GM12878 (cell line): ENCODE measurements around the gene FCGBP. TPM values are rescaled to one million over a fixed set of nuclear protein-coding genes. Genes with fewer than 3 reads are reported as not detected.
A peak's percentile ranks its signal among the peaks of the same experiment; 100 is the strongest.

Source experiments
- ATAC-seq: fragments of 200-7000 bp; cut with Tn5 transposase; 3 replicates; pipeline ENCODE4 v1.9.1; 2020; ENCODE audit warnings: mild to moderate bottlenecking, moderate library complexity
- BruUV-seq: library from RNA; stranded (reverse); fragments of 400-500 nt; replicated peaks from 2 replicates; lab custom pipeline; 2021; lab: Mats Ljungman, UMichigan
- CTCF ChIA-PET: fragments of 300-600 bp; sonication (Branson Sonifier 250); formaldehyde crosslinking; extraction: SDS; loops from one replicate; lab custom pipeline; 2021; ENCODE audit warnings: inconsistent platforms; lab: Yijun Ruan, JAX
- POLR2A ChIA-PET: fragments of 350-600 bp; formaldehyde crosslinking; extraction: SDS; loops from one replicate; lab custom pipeline; 2021; ENCODE audit warnings: inconsistent platforms; lab: Charles Lee
- RAD21 ChIA-PET: fragments of 300-600 bp; sonication (Branson Sonifier 250); formaldehyde crosslinking; loops from one replicate; lab custom pipeline; 2023; ENCODE audit warnings: antibody characterized with exemption; ENCODE audit not compliant: unreplicated experiment; lab: Charles Lee
- SMC1A ChIA-PET: fragments of 300-600 bp; sonication (Branson Sonifier 250); formaldehyde crosslinking; loops from one replicate; lab custom pipeline; 2023; ENCODE audit not compliant: unreplicated experiment, uncharacterized antibody; lab: Charles Lee
- DNase-seq: peaks from one replicate; pipeline ENCODE4 v3.0.0-alpha.2; 2011; ENCODE audit warnings: low read depth, low spot score
- FAIRE-seq: peaks from 3 replicates; lab custom pipeline; 2011; peaks lifted over from hg19 to GRCh38; lab: Jason Lieb, UNC
- H2AFZ ChIP-seq: 2 replicates; pipeline ENCODE4 v1.6.0; 2011; ENCODE audit warnings: low read depth, low read length, control low read depth; ENCODE audit not compliant: control insufficient read depth
- H3K27ac ChIP-seq: 2 replicates; pipeline ENCODE4 v1.5.1; 2011; ENCODE audit warnings: control low read depth; ENCODE audit not compliant: control insufficient read depth, insufficient read depth
- H3K27me3 ChIP-seq, 2 experiments: replicated peaks in 1 of 2; 2 replicates each; pipeline versions ENCODE4 v1.6.0 to v1.6.1; 2011; ENCODE audit warnings: low read length in 1 of 2; ENCODE audit not compliant: control insufficient read depth in 2 of 2, insufficient read depth in 2 of 2
- H3K36me3 ChIP-seq, 2 experiments: 2 replicates each; pipeline ENCODE4 v1.5.1; 2011; ENCODE audit warnings: low read length in 1 of 2; ENCODE audit not compliant: control insufficient read depth in 2 of 2, insufficient read depth in 2 of 2
- H3K4me1 ChIP-seq: 2 replicates; pipeline ENCODE4 v1.6.1; 2011; ENCODE audit warnings: mild to moderate bottlenecking, low read length, moderate library complexity, mixed read lengths; ENCODE audit not compliant: control insufficient read depth, insufficient read depth
- H3K4me2 ChIP-seq: 2 replicates; pipeline ENCODE4 v1.6.0; 2011; ENCODE audit warnings: control low read depth; ENCODE audit not compliant: control insufficient read depth, insufficient read depth
- H3K4me3 ChIP-seq: fragments of 200-600 bp; sonication (generic); 2 replicates; pipeline ENCODE4 v1.5.1; 2016
- H3K79me2 ChIP-seq: 2 replicates; pipeline ENCODE4 v1.6.0; 2011; ENCODE audit warnings: low read length; ENCODE audit not compliant: control insufficient read depth, insufficient read depth
- H3K9ac ChIP-seq: 2 replicates; pipeline ENCODE4 v1.8.0; 2011; ENCODE audit warnings: low read length, control low read depth, mixed read lengths; ENCODE audit not compliant: control insufficient read depth, insufficient read depth
- H3K9me3 ChIP-seq: replicated peaks from 3 replicates; pipeline ENCODE4 v1.5.1; 2011; ENCODE audit warnings: mild to moderate bottlenecking, low read length; ENCODE audit not compliant: control insufficient read depth, insufficient read depth
- H4K20me1 ChIP-seq: 2 replicates; pipeline ENCODE4 v1.6.0; 2011; ENCODE audit not compliant: control insufficient read depth, insufficient read depth
- EED ChIP-seq: sonication (generic); IDR thresholded peaks from 2 replicates; pipeline ENCODE4 v1.6.1; 2016; ENCODE audit warnings: antibody characterized with exemption, low read depth
- EZH2 ChIP-seq: IDR thresholded peaks from 2 replicates; pipeline ENCODE4 v1.6.1; 2012; ENCODE audit warnings: low read depth, mild to moderate bottlenecking, control low read depth, inconsistent platforms, low read length, borderline replicate concordance; ENCODE audit not compliant: control insufficient read depth
- FOXK2 ChIP-seq: fragments of 450-650 bp; IDR thresholded peaks from 2 replicates; pipeline ENCODE4 v1.6.1; 2017; ENCODE audit warnings: mild to moderate bottlenecking, moderate library complexity
- IRF3 ChIP-seq: fragments of 450-650 bp; IDR thresholded peaks from 2 replicates; pipeline ENCODE4 v1.6.1; 2014; ENCODE audit warnings: mild to moderate bottlenecking
- JUNB ChIP-seq: IDR thresholded peaks from 2 replicates; pipeline ENCODE4 v1.6.1; 2016; ENCODE audit warnings: antibody characterized with exemption, mild to moderate bottlenecking
- KLF5 ChIP-seq: fragments of 450-650 bp; IDR thresholded peaks from 2 replicates; pipeline ENCODE4 v1.6.1; 2014; ENCODE audit warnings: mild to moderate bottlenecking; ENCODE audit not compliant: partially characterized antibody
- MTA3 ChIP-seq: IDR thresholded peaks from 2 replicates; pipeline ENCODE4 v1.6.1; 2012; ENCODE audit warnings: low read length, inconsistent platforms, borderline replicate concordance
- NBN ChIP-seq: fragments of 450-650 bp; IDR thresholded peaks from 2 replicates; pipeline ENCODE4 v1.6.1; 2016
- PAX5 ChIP-seq: IDR thresholded peaks from 2 replicates; pipeline ENCODE4 v1.6.1; 2011; ENCODE audit warnings: low read depth, low read length, borderline replicate concordance
- RCOR1 ChIP-seq: conservative IDR thresholded peaks from 2 replicates; pipeline ENCODE4 v1.6.1; 2012; ENCODE audit warnings: low read depth, low read length, improper control_type of control experiment
- SMC3 ChIP-seq: IDR thresholded peaks from 2 replicates; pipeline ENCODE4 v1.6.1; 2011; ENCODE audit warnings: low read length, improper control_type of control experiment, borderline replicate concordance
- SREBF2 ChIP-seq: IDR thresholded peaks from 2 replicates; pipeline ENCODE4 v1.6.1; 2012; ENCODE audit warnings: mild to moderate bottlenecking, low read length
- WGBS: methylation state at CpG from one replicate; pipeline ENCODE4 v1.1.6; 2016; ENCODE audit warnings: low lambda C conversion rate; ENCODE audit not compliant: insufficient replicate concordance, insufficient coverage; ENCODE audit errors: missing lambda C conversion rate; 5-methylcytosine and 5-hydroxymethylcytosine counted together
- in situ Hi-C: fragments of 300-500 bp; cut with MboI; formaldehyde crosslinking; loops from 9 replicates; pipeline ENCODE4 v1.14.3; 2018; ENCODE audit warnings: mixed read lengths
- intact Hi-C: fragments of 100-400 bp; cut with micrococcal nuclease; formaldehyde crosslinking; loops from one replicate; pipeline ENCODE4 v1.14.2; 2022; ENCODE audit not compliant: unreplicated experiment
- polyA plus RNA-seq, 11 experiments: library from polyadenylated mRNA; depleted of rRNA in 4 of 11; unstranded in 6 of 11; stranded (reverse) in 5 of 11; fragments of >200 nt; fragmentation: Nextera tagmentation in 4 of 11; fragmentation: Illumina TruSeq in 1 of 11; extraction: Ambion mirVana in 4 of 11; extraction: Trizol in 1 of 11; gene quantifications; 1 replicate in 1 of 11; 2 replicates in 10 of 11; pipeline versions ENCODE4 v1.2.1 to v1.2.3, GENCODE V29; 2011 to 2016; ENCODE audit warnings: inconsistent platforms in 2 of 11, missing spikeins in 2 of 11, low read depth in 1 of 11
- total RNA-seq, 4 experiments: library from RNA; depleted of rRNA in 3 of 4; stranded (reverse); fragments of >200 nt in 3 of 4; fragmentation: Illumina TruSeq in 1 of 4; extraction: Trizol in 1 of 4; gene quantifications; 2 replicates each; pipeline versions ENCODE4 v1.2.1 to v1.2.3, GENCODE V29; 2013 to 2021
- TF ChIP-seq, protein P1 (sequence below), 3 experiments: IDR thresholded peaks in 2 of 3; conservative IDR thresholded peaks in 1 of 3; 2 replicates each; pipeline ENCODE4 v1.5.1; 2011; ENCODE audit warnings: low read depth in 3 of 3, low read length in 3 of 3, mild to moderate bottlenecking in 3 of 3, control low read depth in 2 of 3, moderate library complexity in 2 of 3, inconsistent platforms in 1 of 3, mixed read lengths in 1 of 3; ENCODE audit not compliant: control insufficient read depth in 2 of 3, insufficient read depth in 1 of 3; ENCODE audit errors: extremely low read depth in 1 of 3

The FCGBP gene
- total and polyA plus RNA-seq, 10 of the 15 experiments (the other 5 are each of a cell fraction or from before 2014, with no cell fraction given), result 0.02 to 3.2 (median 0.37) TPM; not detected in 2

- Histone ChIP-seq H3K9me3 (no peaks in the 10 kb centered on the region; the same call in 1 of the 3 replicates), H4K20me1 (no peaks in the 10 kb centered on the region), H3K4me2 (no peak overlapping the region), H3K27ac (peak overlapping the region; percentile 84; the same call in 1 of the 2 replicates), H3K9ac (no peak overlapping the region), H3K27me3 (no peaks in the 10 kb centered on the region), H3K79me2 (no peaks in the 10 kb centered on the region), H3K4me1 (peaks cover 38% of the 10 kb centered on the region), H3K36me3 (no peaks in the 10 kb centered on the region), H2AFZ (no peak overlapping the region)
- BruUV-seq, result no TSS peak
- ChIA-PET CTCF (interaction anchor here (0.7 to 6.4 kb wide), 5 partner anchors 14 to 751 kb away, joined by 3 to 84 read pairs (median 3); partner anchors contain the start of gene PSMC4), SMC1A (interaction anchor here (0.5 to 9.6 kb wide), 4 partner anchors 11 to 388 kb away, joined by 3 to 115 read pairs (median 47); partner anchors contain the start of gene PSMC4), RAD21 (interaction anchor here (0.7 to 3.9 kb wide), 4 partner anchors 10 to 399 kb away, joined by 3 to 73 read pairs (median 4); partner anchors contain the start of gene PSMC4), POLR2A (interaction anchor here (0.6 to 7.1 kb wide), 5 partner anchors 15 to 1513 kb away, joined by 3 to 64 read pairs (median 4); partner anchors contain the start of gene PSMC4)
- DNase-seq, result no peak
- 100% methylated on average over 1 of the region's 1 CpG for WGBS
- intact Hi-C loops, result loop anchor here (2.0 kb wide), 1 partner anchor 30 kb away; the partner anchor contains the start of gene PSMC4
- ATAC-seq, result no peak
- no peak for FAIRE-seq
- TF ChIP-seq FOXK2 (no peak), EZH2 (no peak), KLF5 (no peak), NBN (0 out of 2 replicates have a peak, but pooled peaks have one; percentile 38)
- TF ChIP-seq, all 136 proteins: peak for 1
- in situ Hi-C loops, result no loop called here
- no peak overlapping the region for H3K4me3 ChIP-seq
Measured at GRCh38 chr19:39940221-39940833, 5.9 kb upstream of the FCGBP start.

DNA sequence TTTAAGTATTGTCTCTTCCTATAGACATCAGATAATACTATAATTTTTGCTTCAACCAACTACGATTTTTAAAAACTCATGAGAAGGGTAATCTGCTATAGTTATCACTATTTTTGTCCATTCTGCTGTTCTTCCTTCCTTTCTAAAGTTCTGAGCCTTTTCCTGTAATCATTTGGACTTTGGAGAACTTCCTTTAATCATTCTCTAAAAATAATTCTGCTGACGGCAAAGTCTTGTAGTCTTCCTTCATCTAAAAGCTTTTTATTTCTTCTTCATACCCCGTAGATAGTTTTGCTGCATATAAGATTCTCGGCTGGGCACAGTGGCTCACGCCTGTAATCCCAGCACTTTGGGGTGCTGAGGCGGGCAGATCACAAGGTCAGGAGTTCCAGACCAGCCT, 5.1 kb upstream of the FCGBP start:
- RAD21 ChIA-PET, result interaction anchor here (3.9 kb wide), 1 partner anchor 30 kb away, joined by 73 read pairs; the partner anchor contains the start of gene PSMC4
- no peak for ATAC-seq
- TF ChIP-seq IRF3, result no peak
- no peak for TF ChIP-seq EED
- TF ChIP-seq, protein P1, sequence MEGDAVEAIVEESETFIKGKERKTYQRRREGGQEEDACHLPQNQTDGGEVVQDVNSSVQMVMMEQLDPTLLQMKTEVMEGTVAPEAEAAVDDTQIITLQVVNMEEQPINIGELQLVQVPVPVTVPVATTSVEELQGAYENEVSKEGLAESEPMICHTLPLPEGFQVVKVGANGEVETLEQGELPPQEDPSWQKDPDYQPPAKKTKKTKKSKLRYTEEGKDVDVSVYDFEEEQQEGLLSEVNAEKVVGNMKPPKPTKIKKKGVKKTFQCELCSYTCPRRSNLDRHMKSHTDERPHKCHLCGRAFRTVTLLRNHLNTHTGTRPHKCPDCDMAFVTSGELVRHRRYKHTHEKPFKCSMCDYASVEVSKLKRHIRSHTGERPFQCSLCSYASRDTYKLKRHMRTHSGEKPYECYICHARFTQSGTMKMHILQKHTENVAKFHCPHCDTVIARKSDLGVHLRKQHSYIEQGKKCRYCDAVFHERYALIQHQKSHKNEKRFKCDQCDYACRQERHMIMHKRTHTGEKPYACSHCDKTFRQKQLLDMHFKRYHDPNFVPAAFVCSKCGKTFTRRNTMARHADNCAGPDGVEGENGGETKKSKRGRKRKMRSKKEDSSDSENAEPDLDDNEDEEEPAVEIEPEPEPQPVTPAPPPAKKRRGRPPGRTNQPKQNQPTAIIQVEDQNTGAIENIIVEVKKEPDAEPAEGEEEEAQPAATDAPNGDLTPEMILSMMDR (IDR thresholded peaks at IDR 0.05 in 2 of 3, conservative IDR thresholded peaks at IDR 0.05 in 1 of 3; ENCODE audit: control insufficient read depth in 2 of 3, extremely low read depth in 1 of 3, insufficient read depth in 1 of 3, low read depth in 3 of 3, low read length in 3 of 3), result no peak
- TF ChIP-seq RCOR1, result no peak
- TF ChIP-seq PAX5, result no peak
- no peak for TF ChIP-seq KLF5
- no peak for TF ChIP-seq SREBF2
- TF ChIP-seq EZH2, result no peak
- TF ChIP-seq MTA3, result no peak
- TF ChIP-seq SMC3, result no peak
- TF ChIP-seq FOXK2, result no peak
- no peak for TF ChIP-seq JUNB

More for the DNA sequence above, 5.1 kb upstream of the FCGBP start:
- Histone ChIP-seq H3K4me1 (peaks cover 42% of the 10 kb centered on the region), H3K27ac (no peak overlapping the region), H2AFZ (no peak overlapping the region), H3K4me2 (no peak overlapping the region), H3K4me3 (no peak overlapping the region), H3K79me2 (no peaks in the 10 kb centered on the region), H3K9ac (no peak overlapping the region), H3K27me3 (no peaks in the 10 kb centered on the region), H4K20me1 (no peaks in the 10 kb centered on the region), H3K9me3 (no peaks in the 10 kb centered on the region; the same call in 1 of the 3 replicates), H3K36me3 (no peaks in the 10 kb centered on the region)
- CTCF ChIA-PET, result interaction anchor here (3.5 to 6.4 kb wide), 2 partner anchors 14 to 30 kb away, joined by 18 to 84 read pairs; partner anchors contain the start of gene PSMC4
- no peak for FAIRE-seq
- no TSS peak for BruUV-seq
- POLR2A ChIA-PET, result interaction anchor here (0.7 to 7.1 kb wide), 3 partner anchors 12 to 31 kb away, joined by 3 to 64 read pairs (median 4); partner anchors contain the start of gene PSMC4
- no peak for DNase-seq
- WGBS, result over 99% methylated on average over 6 of the region's 6 CpGs
- SMC1A ChIA-PET, result interaction anchor here (1.0 to 9.6 kb wide), 3 partner anchors 12 to 30 kb away, joined by 6 to 115 read pairs (median 88); partner anchors contain the start of gene PSMC4
- intact Hi-C loops, result no loop called here
- in situ Hi-C loops, result no loop called here
